IMR-90 (cell line): Measurements from ENCODE around the gene FITM2. TPM values are rescaled to one million over a fixed set of nuclear protein-coding genes. Genes with fewer than 3 reads are reported as not detected.
"Not testable (repeated sequence)": the region's sequence is repeated elsewhere in the genome, so short reads cannot be mapped to it uniquely, and the experiment has no call there.

ENCODE experiments used
- ATAC-seq: fragments of 200-7000 bp; cut with Tn5 transposase; 2 replicates; pipeline ENCODE4 v1.9.1; 2020; ENCODE audit warnings: low read depth, mild to moderate bottlenecking, moderate library complexity
- BruUV-seq: library from RNA; stranded (reverse); fragments of 400-500 nt; replicated peaks from 2 replicates; lab custom pipeline; 2021; lab: Mats Ljungman, UMichigan
- CTCF ChIA-PET: fragments of 300-600 bp; formaldehyde crosslinking; extraction: SDS; loops from one replicate; lab custom pipeline; 2021; ENCODE audit warnings: antibody characterized with exemption; lab: Yijun Ruan, JAX
- POLR2A ChIA-PET: fragments of 300-600 bp; sonication (Branson Sonifier 250); formaldehyde crosslinking; loops from one replicate; lab custom pipeline; 2022; ENCODE audit warnings: antibody characterized with exemption; ENCODE audit not compliant: unreplicated experiment; lab: Charles Lee
- DNase-seq: peaks from one replicate; pipeline ENCODE4 v3.0.0; 2013
- H2AFZ ChIP-seq: replicated peaks from 2 replicates; pipeline ENCODE3; 2013; ENCODE audit warnings: low read length, mild to moderate bottlenecking; ENCODE audit not compliant: poor library complexity
- H2AK5ac ChIP-seq: 2 replicates; pipeline ENCODE4 v1.6.1; 2013; ENCODE audit warnings: low read depth, low read length, inconsistent platforms
- H2AK9ac ChIP-seq: replicated peaks from 2 replicates; pipeline ENCODE3; 2013; ENCODE audit warnings: mild to moderate bottlenecking, low read depth, low read length, moderate library complexity; ENCODE audit not compliant: poor library complexity
- H2BK120ac ChIP-seq: 2 replicates; pipeline ENCODE4 v1.6.1; 2013; ENCODE audit warnings: low read depth, low read length, inconsistent platforms
- H2BK15ac ChIP-seq: 3 replicates; pipeline ENCODE4 v1.6.1; 2013; ENCODE audit warnings: low read depth, low read length, inconsistent platforms
- H2BK20ac ChIP-seq: 2 replicates; pipeline ENCODE4 v1.6.1; 2013; ENCODE audit warnings: low read depth, mild to moderate bottlenecking, inconsistent platforms, low read length, moderate library complexity
- H2BK5ac ChIP-seq: 2 replicates; pipeline ENCODE4 v1.6.1; 2013; ENCODE audit warnings: mild to moderate bottlenecking, low read depth, low read length, inconsistent platforms; ENCODE audit not compliant: poor library complexity, severe bottlenecking
- H3K14ac ChIP-seq: replicated peaks from 2 replicates; pipeline ENCODE4 v1.6.1; 2013; ENCODE audit warnings: low read depth, low read length, inconsistent platforms
- H3K18ac ChIP-seq: 2 replicates; pipeline ENCODE4 v1.6.1; 2013; ENCODE audit warnings: low read depth, low read length, control low read depth
- H3K23ac ChIP-seq: 2 replicates; pipeline ENCODE4 v1.6.1; 2013; ENCODE audit warnings: low read depth, low read length, inconsistent platforms
- H3K27ac ChIP-seq: 2 replicates; pipeline ENCODE4 v1.5.1; 2013; ENCODE audit warnings: mild to moderate bottlenecking, control low read depth, low read length; ENCODE audit not compliant: insufficient read depth
- H3K27me3 ChIP-seq: 2 replicates; pipeline ENCODE4 v1.6.1; 2013; ENCODE audit warnings: low read length; ENCODE audit not compliant: control insufficient read depth, insufficient read depth
- H3K36me3 ChIP-seq: 2 replicates; pipeline ENCODE4 v1.6.1; 2013; ENCODE audit warnings: low read length, mixed read lengths; ENCODE audit not compliant: control insufficient read depth, insufficient read depth
- H3K4ac ChIP-seq: 2 replicates; pipeline ENCODE4 v1.6.1; 2013; ENCODE audit warnings: low read depth, low read length, inconsistent platforms
- H3K4me1 ChIP-seq: 2 replicates; pipeline ENCODE4 v1.6.1; 2013; ENCODE audit warnings: low read length, mixed read lengths; ENCODE audit not compliant: control insufficient read depth, insufficient read depth
- H3K4me2 ChIP-seq: 2 replicates; pipeline ENCODE4 v1.6.1; 2013; ENCODE audit warnings: low read depth, mild to moderate bottlenecking, control low read depth, low read length, moderate library complexity
- H3K4me3 ChIP-seq: 2 replicates; pipeline ENCODE4 v1.5.1; 2013; ENCODE audit warnings: low read depth, mild to moderate bottlenecking, control low read depth, low read length, moderate library complexity; ENCODE audit not compliant: insufficient read depth
- H3K56ac ChIP-seq: 2 replicates; pipeline ENCODE4 v1.6.1; 2013; ENCODE audit warnings: low read length, inconsistent platforms; ENCODE audit not compliant: insufficient read depth; ENCODE audit errors: extremely low read depth
- H3K79me1 ChIP-seq, 2 experiments: 2 replicates each; pipeline ENCODE4 v1.6.1; 2013; ENCODE audit warnings: low read length in 2 of 2, inconsistent platforms in 1 of 2, low read depth in 1 of 2
- H3K9ac ChIP-seq: 2 replicates; pipeline ENCODE4 v1.6.1; 2013; ENCODE audit warnings: low read depth, low read length, control low read depth
- H3K9me1 ChIP-seq: 2 replicates; pipeline ENCODE4 v1.6.1; 2013; ENCODE audit warnings: low read length, inconsistent platforms; ENCODE audit not compliant: insufficient read depth
- H3K9me3 ChIP-seq: 2 replicates; pipeline ENCODE4 v1.6.1; 2013; ENCODE audit warnings: low read length; ENCODE audit not compliant: control insufficient read depth, insufficient read depth
- H4K20me1 ChIP-seq: 2 replicates; pipeline ENCODE4 v1.6.1; 2013; ENCODE audit warnings: low read length, inconsistent platforms; ENCODE audit not compliant: insufficient read depth
- H4K5ac ChIP-seq: 2 replicates; pipeline ENCODE4 v1.6.1; 2013; ENCODE audit warnings: mild to moderate bottlenecking, low read depth, low read length, control low read depth
- H4K8ac ChIP-seq, 2 experiments: 2 replicates each; pipeline ENCODE4 v1.6.1; 2013; ENCODE audit warnings: low read depth in 2 of 2, low read length in 2 of 2, control low read depth in 1 of 2, inconsistent platforms in 1 of 2
- H4K91ac ChIP-seq: 2 replicates; pipeline ENCODE4 v1.6.1; 2013; ENCODE audit warnings: low read depth, low read length, inconsistent platforms; ENCODE audit not compliant: insufficient read depth
- WGBS, 2 experiments: methylation state at CpG; one replicate each; pipeline versions ENCODE4 v1.1.5 to v1.1.7; 2013; ENCODE audit warnings: missing lambda C conversion rate in 2 of 2; ENCODE audit not compliant: insufficient read length in 1 of 2; ENCODE audit errors: extremely low coverage in 2 of 2; 5-methylcytosine and 5-hydroxymethylcytosine counted together
- dilution Hi-C: fragments of 300-500 bp; cut with HindIII; formaldehyde crosslinking; loops from one replicate; pipeline ENCODE4 v1.14.3; 2018; ENCODE audit warnings: low sequenced_read_pairs; ENCODE audit not compliant: unreplicated experiment
- in situ Hi-C: fragments of 300-500 bp; cut with MboI; formaldehyde crosslinking; loops from 3 replicates; pipeline ENCODE4 v1.14.3; 2019; ENCODE audit warnings: low sequenced_read_pairs, inconsistent platforms, mixed read lengths
- intact Hi-C: fragments of 100-400 bp; cut with micrococcal nuclease; formaldehyde crosslinking; loops from 2 replicates; pipeline ENCODE4 v1.10.0; 2022
- polyA plus RNA-seq, 3 experiments: library from polyadenylated mRNA; depleted of rRNA; stranded (reverse); fragments of >200 nt; gene quantifications; 2 replicates each; pipeline ENCODE4 v1.2.3, GENCODE V29; 2012; ENCODE audit warnings: low replicate concordance in 1 of 3
- total RNA-seq: library from RNA; depleted of rRNA; stranded (reverse); fragments of >200 nt; gene quantifications from 2 replicates; pipeline ENCODE4 v1.2.3, GENCODE V29; 2012

FITM2 gene
- total and polyA plus RNA-seq, 2 of the 4 experiments (the other 2 are of a cell fraction), result 3.4 to 6.5 TPM

DNA sequence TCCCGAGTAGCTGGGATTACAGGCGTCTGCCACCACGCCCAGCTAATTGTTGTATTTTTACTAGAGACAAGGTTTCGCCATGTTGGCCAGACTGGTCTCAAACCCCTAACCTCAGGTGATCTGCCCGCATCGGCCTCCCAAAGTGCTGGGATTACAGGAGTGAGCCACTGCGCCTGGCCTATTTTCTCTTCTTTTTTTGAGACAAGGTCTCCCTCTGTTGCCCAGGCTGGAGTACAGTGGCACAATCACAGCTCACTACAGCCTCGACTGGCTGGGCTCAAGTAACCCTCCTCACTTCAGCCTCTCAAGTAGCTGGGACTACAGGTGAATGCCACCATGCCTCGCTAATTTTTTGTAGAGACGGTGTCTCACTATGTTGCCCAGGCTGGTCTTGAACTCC lies 34.9 kb upstream of the FITM2 start:
- POLR2A ChIA-PET, result interaction anchor here (0.6 kb wide), 1 partner anchor 624 kb away, joined by 3 read pairs; no protein-coding TSS in a partner anchor
- H4K20me1 ChIP-seq, H3K27ac ChIP-seq, H2AFZ ChIP-seq, intact Hi-C loops, BruUV-seq, H3K9me3 ChIP-seq, H3K9me1 ChIP-seq, H2BK15ac ChIP-seq, H3K4me1 ChIP-seq, H2BK120ac ChIP-seq, in situ Hi-C loops, H4K91ac ChIP-seq, H2AK5ac ChIP-seq, H2AK9ac ChIP-seq, H4K8ac ChIP-seq, H3K4me3 ChIP-seq, H3K18ac ChIP-seq, H3K9ac ChIP-seq, H3K14ac ChIP-seq, H4K5ac ChIP-seq, CTCF ChIA-PET, dilution Hi-C loops, H3K79me1 ChIP-seq, H3K4me2 ChIP-seq, H3K56ac ChIP-seq, H3K23ac ChIP-seq, H3K36me3 ChIP-seq, DNase-seq, H3K4ac ChIP-seq, H2BK20ac ChIP-seq, ATAC-seq, H2BK5ac ChIP-seq: not testable (repeated sequence)
- WGBS, 2 experiments, result 62% methylated on average over 3 of the region's 10 CpGs; no CpG with 5 or more reads in 1 of the 2 experiments
- peaks cover 17% of the 10 kb centered on the region for H3K27me3 ChIP-seq
